CD14-positive monocyte (primary cell): ENCODE data around the gene LOXHD1. TPM values are rescaled to one million over a fixed set of nuclear protein-coding genes. Genes with fewer than 3 reads are reported as not detected.

Experiments
- DNase-seq, 3 donors: peaks; one replicate each; pipeline ENCODE4 v3.0.0-alpha.2; 2011 to 2022
- H2AFZ ChIP-seq: 2 replicates; pipeline ENCODE4 v1.6.0; 2012; ENCODE audit warnings: mild to moderate bottlenecking, low read depth, low read length, inconsistent platforms; ENCODE audit not compliant: insufficient read depth, poor library complexity, severe bottlenecking
- H3K27ac ChIP-seq, 2 donors: 1 replicate in 1 of 2; 2 replicates in 1 of 2; pipeline ENCODE4 v1.5.1; 2012 to 2013; ENCODE audit warnings: low read length in 2 of 2, control low read depth in 1 of 2, inconsistent platforms in 1 of 2, low read depth in 1 of 2, mild to moderate bottlenecking in 1 of 2
- H3K27me3 ChIP-seq, 2 donors: one replicate each; pipeline versions ENCODE4 v1.6.0 to v1.6.1; 2011 to 2013; ENCODE audit warnings: low read length in 2 of 2; ENCODE audit not compliant: control insufficient read depth in 2 of 2, insufficient read depth in 2 of 2
- H3K36me3 ChIP-seq, 2 donors: replicated peaks in 1 of 2; 1 replicate in 1 of 2; 2 replicates in 1 of 2; pipeline versions ENCODE4 v1.5.1 to v1.6.1; 2012 to 2013; ENCODE audit warnings: low read length in 2 of 2, control low read depth in 1 of 2, inconsistent platforms in 1 of 2, mild to moderate bottlenecking in 1 of 2; ENCODE audit not compliant: insufficient read depth in 2 of 2, control insufficient read depth in 1 of 2
- H3K4me1 ChIP-seq, 2 donors: 1 replicate in 1 of 2; 2 replicates in 1 of 2; pipeline versions ENCODE4 v1.5.1 to v1.6.1; 2012 to 2013; ENCODE audit warnings: low read length in 2 of 2, control low read depth in 1 of 2, inconsistent platforms in 1 of 2, mild to moderate bottlenecking in 1 of 2, moderate library complexity in 1 of 2; ENCODE audit not compliant: insufficient read depth in 2 of 2, control insufficient read depth in 1 of 2
- H3K4me2 ChIP-seq: replicated peaks from 2 replicates; pipeline ENCODE3; 2012; ENCODE audit warnings: low read length, moderate library complexity, mild to moderate bottlenecking; ENCODE audit not compliant: poor library complexity, severe bottlenecking; ENCODE audit errors: extremely low read depth
- H3K4me3 ChIP-seq, 3 experiments: fragments of 200-600 bp in 1 of 3; sonication (generic) in 1 of 3; replicated peaks in 1 of 3; 1 replicate in 2 of 3; 2 replicates in 1 of 3; pipeline ENCODE4 v1.5.1; 2011 to 2013; ENCODE audit warnings: low read length in 3 of 3, mild to moderate bottlenecking in 3 of 3, control low read depth in 2 of 3, low read depth in 2 of 3, inconsistent platforms in 1 of 3, moderate library complexity in 1 of 3
- H3K79me2 ChIP-seq: 2 replicates; pipeline ENCODE4 v1.6.0; 2012; ENCODE audit warnings: mild to moderate bottlenecking, control low read depth, inconsistent platforms, low read length, moderate library complexity; ENCODE audit not compliant: insufficient read depth
- H3K9ac ChIP-seq: 2 replicates; pipeline ENCODE4 v1.6.0; 2017; ENCODE audit warnings: low read length, mild to moderate bottlenecking; ENCODE audit not compliant: insufficient read depth, poor library complexity, severe bottlenecking
- H3K9me3 ChIP-seq, 2 donors: replicated peaks in 1 of 2; 1 replicate in 1 of 2; 2 replicates in 1 of 2; pipeline versions ENCODE4 v1.5.1 to v1.6.1; 2012 to 2013; ENCODE audit warnings: low read length in 2 of 2, control low read depth in 1 of 2; ENCODE audit not compliant: control insufficient read depth in 1 of 2, insufficient read depth in 1 of 2
- H4K20me1 ChIP-seq: 2 replicates; pipeline ENCODE4 v1.6.0; 2012; ENCODE audit warnings: mild to moderate bottlenecking, low read length, control low read depth, moderate library complexity; ENCODE audit not compliant: insufficient read depth
- H3K27ac Mint-ChIP-seq, 7 donors: one replicate each; pipeline ENCODE4 v1.8.0; 2020; ENCODE audit warnings: mild to moderate bottlenecking in 7 of 7, mixed read lengths in 7 of 7, moderate library complexity in 6 of 7, inconsistent platforms in 2 of 7
- H3K27me3 Mint-ChIP-seq, 3 donors: one replicate each; pipeline ENCODE4 v1.8.0; 2021 to 2022; ENCODE audit warnings: low read depth in 3 of 3, mild to moderate bottlenecking in 3 of 3, mixed read lengths in 3 of 3, moderate library complexity in 3 of 3, inconsistent platforms in 1 of 3
- H3K36me3 Mint-ChIP-seq, 2 donors: one replicate each; pipeline ENCODE4 v1.8.0; 2020; ENCODE audit warnings: mixed read lengths in 2 of 2, inconsistent platforms in 1 of 2, mild to moderate bottlenecking in 1 of 2
- H3K4me1 Mint-ChIP-seq: one replicate; pipeline ENCODE4 v1.8.0; 2020; ENCODE audit warnings: mild to moderate bottlenecking, mixed read lengths
- H3K4me3 Mint-ChIP-seq, 2 donors: one replicate each; pipeline ENCODE4 v1.8.0; 2020; ENCODE audit warnings: mild to moderate bottlenecking in 2 of 2, mixed read lengths in 2 of 2, moderate library complexity in 1 of 2
- H3K9me3 Mint-ChIP-seq, 7 donors: one replicate each; pipeline ENCODE4 v1.8.0; 2020 to 2022; ENCODE audit warnings: mixed read lengths in 7 of 7, mild to moderate bottlenecking in 6 of 7, moderate library complexity in 6 of 7, inconsistent platforms in 2 of 7
- CTCF ChIP-seq: fragments of 200-600 bp; IDR thresholded peaks from one replicate; pipeline ENCODE4 v1.8.0; 2022; ENCODE audit warnings: antibody characterized with exemption, mild to moderate bottlenecking
- WGBS: methylation state at CpG from one replicate; pipeline ENCODE4 v1.1.5; 2013; ENCODE audit warnings: missing lambda C conversion rate; ENCODE audit not compliant: insufficient coverage; 5-methylcytosine and 5-hydroxymethylcytosine counted together
- intact Hi-C, 2 donors: fragments of 100-400 bp; cut with micrococcal nuclease; formaldehyde crosslinking; loops; one replicate each; pipeline versions ENCODE4 v1.15.0 to v1.15.1; 2023
- polyA plus RNA-seq, 3 donors: library from polyadenylated mRNA; depleted of rRNA in 1 of 3; unstranded in 2 of 3; stranded (reverse) in 1 of 3; fragments of 300-500 nt in 2 of 3; fragments of >200 nt in 1 of 3; fragmentation: Illumina TruSeq in 2 of 3; gene quantifications; 1 replicate in 2 of 3; 2 replicates in 1 of 3; pipeline ENCODE4 v1.2.3, GENCODE V29; 2012 to 2021

Gene LOXHD1
- polyA plus RNA-seq, 3 donors = 0.33 to 10.9 (median 0.61) TPM

- H3K9ac ChIP-seq = no peak overlapping the region
- TF ChIP-seq CTCF = no peak
- H3K9me3 Mint-ChIP-seq = peaks cover 0 to 3% (median 0%) of the 10 kb centered on the region in 7 donors
- H3K4me2 ChIP-seq = no peak overlapping the region
- H3K27me3 Mint-ChIP-seq = peaks cover 3 to 12% (median 4%) of the 10 kb centered on the region in 3 donors
- DNase-seq = no peak
- peaks cover 28 to 78% of the 10 kb centered on the region in 2 donors for H3K36me3 ChIP-seq
- 95% methylated on average over 2 of the region's 2 CpGs for WGBS
- no peaks in the 10 kb centered on the region for H3K79me2 ChIP-seq
- H3K27me3 ChIP-seq = no peaks in the 10 kb centered on the region
- H3K9me3 ChIP-seq = no peaks in the 10 kb centered on the region
- H3K4me3 ChIP-seq = no peak overlapping the region
- no peak overlapping the region for H3K27ac ChIP-seq
- no peaks in the 10 kb centered on the region for H3K4me1 Mint-ChIP-seq
- H3K36me3 Mint-ChIP-seq = peaks cover 0 to 38% of the 10 kb centered on the region in 2 donors
- intact Hi-C loops = no loop called here
- no peak overlapping the region for H3K27ac Mint-ChIP-seq
- H3K4me1 ChIP-seq = no peaks in the 10 kb centered on the region
- H3K4me3 Mint-ChIP-seq = no peak overlapping the region
- H2AFZ ChIP-seq = no peak overlapping the region
- H4K20me1 ChIP-seq = no peaks in the 10 kb centered on the region
These were observed 89.8 kb downstream of the LOXHD1 start for GRCh38 chr18:46567196-46567595.

- peaks cover 28 to 78% of the 10 kb centered on the region in 2 donors for H3K36me3 ChIP-seq
These were observed 90.9 kb downstream of the LOXHD1 start for GRCh38 chr18:46566111-46566510.

More at GRCh38 chr18:46566111-46566510, 90.9 kb downstream of the LOXHD1 start:
- Mint-ChIP-seq H3K36me3 (peaks cover 0 to 38% of the 10 kb centered on the region in 2 donors), H3K9me3 (peaks cover 0 to 3% (median 0%) of the 10 kb centered on the region in 7 donors), H3K27me3 (peaks cover 3 to 12% (median 6%) of the 10 kb centered on the region in 3 donors), H3K4me1 (no peaks in the 10 kb centered on the region), H3K4me3 (no peak overlapping the region), H3K27ac (peak overlapping the region in 2 of 7 donors; percentile 13 to 25)
- H3K4me1 ChIP-seq = no peaks in the 10 kb centered on the region
- H2AFZ ChIP-seq = no peak overlapping the region
- DNase-seq = no peak
- TF ChIP-seq CTCF = no peak
- no peaks in the 10 kb centered on the region for H3K9me3 ChIP-seq
- H3K27ac ChIP-seq = no peak overlapping the region
- H3K79me2 ChIP-seq = no peaks in the 10 kb centered on the region
- no peaks in the 10 kb centered on the region for H3K27me3 ChIP-seq
- H3K9ac ChIP-seq = no peak overlapping the region
- WGBS = 92% methylated on average over 9 of the region's 10 CpGs
- H3K4me3 ChIP-seq = no peak overlapping the region
- intact Hi-C loops = no loop called here
- H4K20me1 ChIP-seq = no peaks in the 10 kb centered on the region
- H3K4me2 ChIP-seq = no peak overlapping the region
